WTC11 (cell line): ENCODE results near the gene FILIP1L. TPM values are rescaled to one million over a fixed set of nuclear protein-coding genes. Genes with fewer than 3 reads are reported as not detected.

Experiments used
- ATAC-seq: fragments of 200-7000 bp; cut with Tn5 transposase; 2 replicates; pipeline ENCODE4 v1.10.0; 2021; ENCODE audit warnings: mild to moderate bottlenecking, moderate library complexity
- CTCF ChIA-PET: fragments of 300-600 bp; sonication (Branson Sonifier 250); formaldehyde crosslinking; loops from one replicate; lab custom pipeline; 2021; ENCODE audit warnings: antibody characterized with exemption; lab: Charles Lee
- POLR2A ChIA-PET: fragments of 350-600 bp; sonication (Branson Sonifier 250); formaldehyde crosslinking; loops from one replicate; lab custom pipeline; 2021; ENCODE audit warnings: antibody characterized with exemption; lab: Charles Lee
- DNase-seq: peaks from one replicate; pipeline ENCODE4 v3.0.0; 2021; ENCODE audit warnings: low spot score
- H3K27ac Mint-ChIP-seq: 2 replicates; pipeline ENCODE4 v1.8.0; 2021; ENCODE audit warnings: mixed read lengths
- H3K27me3 Mint-ChIP-seq: 2 replicates; pipeline ENCODE4 v1.8.0; 2021; ENCODE audit warnings: low read depth, mild to moderate bottlenecking, moderate library complexity, mixed read lengths
- H3K36me3 Mint-ChIP-seq: 2 replicates; pipeline ENCODE4 v1.8.0; 2021; ENCODE audit warnings: mixed read lengths
- H3K4me1 Mint-ChIP-seq: 2 replicates; pipeline ENCODE4 v1.8.0; 2022; ENCODE audit warnings: mixed read lengths
- H3K4me3 Mint-ChIP-seq: 2 replicates; pipeline ENCODE4 v1.8.0; 2021; ENCODE audit warnings: mild to moderate bottlenecking, moderate library complexity, mixed read lengths
- H3K9me3 Mint-ChIP-seq: 2 replicates; pipeline ENCODE4 v1.8.0; 2021; ENCODE audit warnings: mixed read lengths
- EMX1 ChIP-seq: fragments of 250-450 bp; sonication (Bioruptor Pico); IDR thresholded peaks from 2 replicates; pipeline ENCODE4 v1.8.0; 2021; ENCODE audit warnings: mild to moderate bottlenecking
- MYBL2 ChIP-seq: sonication (generic); formaldehyde crosslinking; IDR thresholded peaks from 2 replicates; pipeline ENCODE4 v1.8.1; 2023; ENCODE audit warnings: mild to moderate bottlenecking, moderate library complexity, missing genetic modification reagents
- NR2C2 ChIP-seq: sonication (generic); formaldehyde crosslinking; IDR thresholded peaks from 2 replicates; pipeline ENCODE4 v1.8.0; 2022; ENCODE audit warnings: mild to moderate bottlenecking, missing genetic modification reagents
- OVOL2 ChIP-seq: fragments of 250-450 bp; sonication (Bioruptor Pico); IDR thresholded peaks from 2 replicates; pipeline ENCODE4 v1.9.0; 2021; ENCODE audit warnings: mild to moderate bottlenecking, borderline replicate concordance
- SP1 ChIP-seq: sonication (generic); formaldehyde crosslinking; conservative IDR thresholded peaks from 2 replicates; pipeline ENCODE4 v1.8.1; 2022; ENCODE audit warnings: missing genetic modification reagents
- ZNF219 ChIP-seq: sonication (generic); formaldehyde crosslinking; IDR thresholded peaks from 2 replicates; pipeline ENCODE4 v1.8.0; 2023; ENCODE audit warnings: missing genetic modification reagents, mild to moderate bottlenecking, borderline replicate concordance
- ZNF263 ChIP-seq: sonication (generic); formaldehyde crosslinking; IDR thresholded peaks from 2 replicates; pipeline ENCODE4 v1.8.1; 2022; ENCODE audit warnings: low read depth, mild to moderate bottlenecking, moderate library complexity, missing genetic modification reagents
- ZNF416 ChIP-seq: fragments of 250-450 bp; sonication (Bioruptor Pico); IDR thresholded peaks from 2 replicates; pipeline ENCODE4 v1.9.0; 2021; ENCODE audit warnings: mild to moderate bottlenecking, inconsistent platforms
- ZNF423 ChIP-seq: fragments of 250-450 bp; sonication (Bioruptor Pico); IDR thresholded peaks from 2 replicates; pipeline ENCODE4 v2.1.2; 2022; ENCODE audit warnings: mild to moderate bottlenecking, moderate library complexity
- total RNA-seq: library from RNA; stranded (reverse); gene quantifications from 3 replicates; pipeline ENCODE4 v1.2.3, GENCODE V29; 2021
- TF ChIP-seq, protein P1 (sequence below): fragments of 200-600 bp; IDR thresholded peaks from 2 replicates; pipeline ENCODE4 v1.8.0; 2022; ENCODE audit warnings: antibody characterized with exemption
- TF ChIP-seq, protein P2 (sequence below): sonication (generic); formaldehyde crosslinking; IDR thresholded peaks from 2 replicates; pipeline ENCODE4 v1.8.1; 2023; ENCODE audit warnings: mild to moderate bottlenecking, missing genetic modification reagents, moderate library complexity
- TF ChIP-seq, protein P3 (sequence below): sonication (generic); formaldehyde crosslinking; IDR thresholded peaks from 2 replicates; pipeline ENCODE4 v1.8.0; 2022; ENCODE audit warnings: missing genetic modification reagents
- TF ChIP-seq, protein P4 (sequence below): fragments of 250-450 bp; sonication (Bioruptor Pico); IDR thresholded peaks from 2 replicates; pipeline ENCODE4 v1.9.0; 2021; ENCODE audit warnings: mild to moderate bottlenecking
- TF ChIP-seq, protein P5 (sequence below): sonication (generic); formaldehyde crosslinking; conservative IDR thresholded peaks from 2 replicates; pipeline ENCODE4 v1.8.1; 2022; ENCODE audit warnings: mild to moderate bottlenecking, missing genetic modification reagents
- TF ChIP-seq, protein P6 (sequence below): sonication (generic); formaldehyde crosslinking; IDR thresholded peaks from 2 replicates; pipeline ENCODE4 v1.8.0; 2023; ENCODE audit warnings: mild to moderate bottlenecking, missing genetic modification reagents

The FILIP1L gene
- total RNA-seq, 1 experiment from 2014 or later = 0.17 TPM

DNA sequence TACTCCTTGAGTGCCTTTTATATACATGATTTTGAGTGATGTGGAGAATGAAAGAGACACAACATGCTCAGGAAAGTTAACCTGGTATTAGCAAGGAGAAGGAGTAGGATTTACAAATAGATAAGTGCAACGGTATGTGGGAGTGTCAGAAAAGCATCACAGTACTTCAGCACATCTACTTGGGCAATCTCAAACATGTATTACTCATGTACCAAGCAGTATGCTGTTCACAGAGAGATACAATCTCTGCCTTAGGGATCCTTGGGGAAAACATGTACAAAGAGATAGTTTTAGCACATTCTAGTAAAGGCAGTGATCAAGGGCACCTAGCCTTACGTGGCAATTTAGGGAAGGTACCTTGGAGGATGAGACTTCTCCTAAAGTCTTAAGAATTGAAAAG, 146.5 kb downstream of the FILIP1L start:
- Mint-ChIP-seq H3K36me3 (no peaks in the 10 kb centered on the region), H3K27me3 (no peaks in the 10 kb centered on the region), H3K4me1 (no peaks in the 10 kb centered on the region), H3K4me3 (no peak overlapping the region), H3K27ac (no peak overlapping the region), H3K9me3 (no peaks in the 10 kb centered on the region)
- ChIA-PET POLR2A (no interaction called here), CTCF (interaction anchor here (0.9 kb wide), 1 partner anchor 39 kb away, joined by 3 read pairs; no protein-coding TSS in a partner anchor)
- ATAC-seq (no peak), DNase-seq (no peak)
- TF ChIP-seq, protein P1, sequence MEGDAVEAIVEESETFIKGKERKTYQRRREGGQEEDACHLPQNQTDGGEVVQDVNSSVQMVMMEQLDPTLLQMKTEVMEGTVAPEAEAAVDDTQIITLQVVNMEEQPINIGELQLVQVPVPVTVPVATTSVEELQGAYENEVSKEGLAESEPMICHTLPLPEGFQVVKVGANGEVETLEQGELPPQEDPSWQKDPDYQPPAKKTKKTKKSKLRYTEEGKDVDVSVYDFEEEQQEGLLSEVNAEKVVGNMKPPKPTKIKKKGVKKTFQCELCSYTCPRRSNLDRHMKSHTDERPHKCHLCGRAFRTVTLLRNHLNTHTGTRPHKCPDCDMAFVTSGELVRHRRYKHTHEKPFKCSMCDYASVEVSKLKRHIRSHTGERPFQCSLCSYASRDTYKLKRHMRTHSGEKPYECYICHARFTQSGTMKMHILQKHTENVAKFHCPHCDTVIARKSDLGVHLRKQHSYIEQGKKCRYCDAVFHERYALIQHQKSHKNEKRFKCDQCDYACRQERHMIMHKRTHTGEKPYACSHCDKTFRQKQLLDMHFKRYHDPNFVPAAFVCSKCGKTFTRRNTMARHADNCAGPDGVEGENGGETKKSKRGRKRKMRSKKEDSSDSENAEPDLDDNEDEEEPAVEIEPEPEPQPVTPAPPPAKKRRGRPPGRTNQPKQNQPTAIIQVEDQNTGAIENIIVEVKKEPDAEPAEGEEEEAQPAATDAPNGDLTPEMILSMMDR = no peak
- TF ChIP-seq ZNF219 (CRISPR knock-in tag) (no peak), ZNF416 (CRISPR knock-in tag) (no peak), ZNF263 (CRISPR knock-in tag) (no peak)
- TF ChIP-seq, protein P2, sequence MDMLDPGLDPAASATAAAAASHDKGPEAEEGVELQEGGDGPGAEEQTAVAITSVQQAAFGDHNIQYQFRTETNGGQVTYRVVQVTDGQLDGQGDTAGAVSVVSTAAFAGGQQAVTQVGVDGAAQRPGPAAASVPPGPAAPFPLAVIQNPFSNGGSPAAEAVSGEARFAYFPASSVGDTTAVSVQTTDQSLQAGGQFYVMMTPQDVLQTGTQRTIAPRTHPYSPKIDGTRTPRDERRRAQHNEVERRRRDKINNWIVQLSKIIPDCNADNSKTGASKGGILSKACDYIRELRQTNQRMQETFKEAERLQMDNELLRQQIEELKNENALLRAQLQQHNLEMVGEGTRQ (CRISPR knock-in tag) = no peak

DNA sequence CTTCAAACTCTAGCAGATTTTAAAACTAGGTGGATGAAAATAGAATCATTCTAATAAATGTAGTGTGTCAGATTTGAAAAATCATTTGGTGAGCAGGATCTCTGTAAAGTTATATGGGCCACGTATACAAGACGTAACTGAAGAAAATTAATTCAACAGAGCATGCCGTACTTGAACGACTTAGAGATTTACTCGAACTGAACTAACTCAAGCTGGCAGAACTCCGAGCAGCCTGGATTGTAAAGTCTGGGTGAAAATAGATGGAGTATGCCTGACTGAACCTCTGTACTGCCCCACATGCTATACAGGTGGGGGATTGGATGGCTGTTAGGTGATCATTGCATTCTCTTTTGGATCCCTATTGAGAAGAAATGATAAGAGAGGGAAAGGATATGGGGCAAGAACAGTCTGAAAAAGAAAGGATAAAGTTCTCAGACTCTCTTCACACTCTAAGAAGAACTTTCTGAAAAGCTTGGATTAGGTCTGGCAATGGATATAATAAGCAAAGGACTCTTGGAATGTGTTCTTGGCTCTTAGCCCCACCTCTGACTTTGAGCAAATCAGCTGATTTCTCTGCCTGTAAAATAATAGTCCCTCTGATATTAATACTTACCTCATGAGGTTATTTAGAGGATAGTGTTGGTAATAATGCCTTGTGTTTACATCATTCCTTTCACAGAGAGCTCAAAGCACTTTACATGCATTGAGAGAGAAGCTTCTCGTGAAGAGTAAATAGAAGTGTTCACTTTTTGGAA, 147.5 kb downstream of the FILIP1L start:
- POLR2A ChIA-PET = no interaction called here
- TF ChIP-seq, protein P3, sequence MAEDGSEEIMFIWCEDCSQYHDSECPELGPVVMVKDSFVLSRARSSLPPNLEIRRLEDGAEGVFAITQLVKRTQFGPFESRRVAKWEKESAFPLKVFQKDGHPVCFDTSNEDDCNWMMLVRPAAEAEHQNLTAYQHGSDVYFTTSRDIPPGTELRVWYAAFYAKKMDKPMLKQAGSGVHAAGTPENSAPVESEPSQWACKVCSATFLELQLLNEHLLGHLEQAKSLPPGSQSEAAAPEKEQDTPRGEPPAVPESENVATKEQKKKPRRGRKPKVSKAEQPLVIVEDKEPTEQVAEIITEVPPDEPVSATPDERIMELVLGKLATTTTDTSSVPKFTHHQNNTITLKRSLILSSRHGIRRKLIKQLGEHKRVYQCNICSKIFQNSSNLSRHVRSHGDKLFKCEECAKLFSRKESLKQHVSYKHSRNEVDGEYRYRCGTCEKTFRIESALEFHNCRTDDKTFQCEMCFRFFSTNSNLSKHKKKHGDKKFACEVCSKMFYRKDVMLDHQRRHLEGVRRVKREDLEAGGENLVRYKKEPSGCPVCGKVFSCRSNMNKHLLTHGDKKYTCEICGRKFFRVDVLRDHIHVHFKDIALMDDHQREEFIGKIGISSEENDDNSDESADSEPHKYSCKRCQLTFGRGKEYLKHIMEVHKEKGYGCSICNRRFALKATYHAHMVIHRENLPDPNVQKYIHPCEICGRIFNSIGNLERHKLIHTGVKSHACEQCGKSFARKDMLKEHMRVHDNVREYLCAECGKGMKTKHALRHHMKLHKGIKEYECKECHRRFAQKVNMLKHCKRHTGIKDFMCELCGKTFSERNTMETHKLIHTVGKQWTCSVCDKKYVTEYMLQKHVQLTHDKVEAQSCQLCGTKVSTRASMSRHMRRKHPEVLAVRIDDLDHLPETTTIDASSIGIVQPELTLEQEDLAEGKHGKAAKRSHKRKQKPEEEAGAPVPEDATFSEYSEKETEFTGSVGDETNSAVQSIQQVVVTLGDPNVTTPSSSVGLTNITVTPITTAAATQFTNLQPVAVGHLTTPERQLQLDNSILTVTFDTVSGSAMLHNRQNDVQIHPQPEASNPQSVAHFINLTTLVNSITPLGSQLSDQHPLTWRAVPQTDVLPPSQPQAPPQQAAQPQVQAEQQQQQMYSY (CRISPR knock-in tag) = no peak
- TF ChIP-seq NR2C2 (CRISPR knock-in tag) (no peak), OVOL2 (CRISPR knock-in tag) (no peak), MYBL2 (no peak), SP1 (CRISPR knock-in tag) (no peak), ZNF423 (CRISPR knock-in tag) (no peak), EMX1 (no peak)
- TF ChIP-seq, protein P4, sequence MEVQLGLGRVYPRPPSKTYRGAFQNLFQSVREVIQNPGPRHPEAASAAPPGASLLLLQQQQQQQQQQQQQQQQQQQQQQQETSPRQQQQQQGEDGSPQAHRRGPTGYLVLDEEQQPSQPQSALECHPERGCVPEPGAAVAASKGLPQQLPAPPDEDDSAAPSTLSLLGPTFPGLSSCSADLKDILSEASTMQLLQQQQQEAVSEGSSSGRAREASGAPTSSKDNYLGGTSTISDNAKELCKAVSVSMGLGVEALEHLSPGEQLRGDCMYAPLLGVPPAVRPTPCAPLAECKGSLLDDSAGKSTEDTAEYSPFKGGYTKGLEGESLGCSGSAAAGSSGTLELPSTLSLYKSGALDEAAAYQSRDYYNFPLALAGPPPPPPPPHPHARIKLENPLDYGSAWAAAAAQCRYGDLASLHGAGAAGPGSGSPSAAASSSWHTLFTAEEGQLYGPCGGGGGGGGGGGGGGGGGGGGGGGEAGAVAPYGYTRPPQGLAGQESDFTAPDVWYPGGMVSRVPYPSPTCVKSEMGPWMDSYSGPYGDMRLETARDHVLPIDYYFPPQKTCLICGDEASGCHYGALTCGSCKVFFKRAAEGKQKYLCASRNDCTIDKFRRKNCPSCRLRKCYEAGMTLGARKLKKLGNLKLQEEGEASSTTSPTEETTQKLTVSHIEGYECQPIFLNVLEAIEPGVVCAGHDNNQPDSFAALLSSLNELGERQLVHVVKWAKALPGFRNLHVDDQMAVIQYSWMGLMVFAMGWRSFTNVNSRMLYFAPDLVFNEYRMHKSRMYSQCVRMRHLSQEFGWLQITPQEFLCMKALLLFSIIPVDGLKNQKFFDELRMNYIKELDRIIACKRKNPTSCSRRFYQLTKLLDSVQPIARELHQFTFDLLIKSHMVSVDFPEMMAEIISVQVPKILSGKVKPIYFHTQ (CRISPR knock-in tag) = no peak
- TF ChIP-seq, protein P5, sequence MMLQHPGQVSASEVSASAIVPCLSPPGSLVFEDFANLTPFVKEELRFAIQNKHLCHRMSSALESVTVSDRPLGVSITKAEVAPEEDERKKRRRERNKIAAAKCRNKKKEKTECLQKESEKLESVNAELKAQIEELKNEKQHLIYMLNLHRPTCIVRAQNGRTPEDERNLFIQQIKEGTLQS (CRISPR knock-in tag) = no peak
- TF ChIP-seq, protein P6, sequence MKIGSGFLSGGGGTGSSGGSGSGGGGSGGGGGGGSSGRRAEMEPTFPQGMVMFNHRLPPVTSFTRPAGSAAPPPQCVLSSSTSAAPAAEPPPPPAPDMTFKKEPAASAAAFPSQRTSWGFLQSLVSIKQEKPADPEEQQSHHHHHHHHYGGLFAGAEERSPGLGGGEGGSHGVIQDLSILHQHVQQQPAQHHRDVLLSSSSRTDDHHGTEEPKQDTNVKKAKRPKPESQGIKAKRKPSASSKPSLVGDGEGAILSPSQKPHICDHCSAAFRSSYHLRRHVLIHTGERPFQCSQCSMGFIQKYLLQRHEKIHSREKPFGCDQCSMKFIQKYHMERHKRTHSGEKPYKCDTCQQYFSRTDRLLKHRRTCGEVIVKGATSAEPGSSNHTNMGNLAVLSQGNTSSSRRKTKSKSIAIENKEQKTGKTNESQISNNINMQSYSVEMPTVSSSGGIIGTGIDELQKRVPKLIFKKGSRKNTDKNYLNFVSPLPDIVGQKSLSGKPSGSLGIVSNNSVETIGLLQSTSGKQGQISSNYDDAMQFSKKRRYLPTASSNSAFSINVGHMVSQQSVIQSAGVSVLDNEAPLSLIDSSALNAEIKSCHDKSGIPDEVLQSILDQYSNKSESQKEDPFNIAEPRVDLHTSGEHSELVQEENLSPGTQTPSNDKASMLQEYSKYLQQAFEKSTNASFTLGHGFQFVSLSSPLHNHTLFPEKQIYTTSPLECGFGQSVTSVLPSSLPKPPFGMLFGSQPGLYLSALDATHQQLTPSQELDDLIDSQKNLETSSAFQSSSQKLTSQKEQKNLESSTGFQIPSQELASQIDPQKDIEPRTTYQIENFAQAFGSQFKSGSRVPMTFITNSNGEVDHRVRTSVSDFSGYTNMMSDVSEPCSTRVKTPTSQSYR (CRISPR knock-in tag) = no peak
- TF ChIP-seq, all 79 proteins: peak for 0
- CTCF ChIA-PET = interaction anchor here (0.9 kb wide), 1 partner anchor 40 kb away, joined by 3 read pairs; no protein-coding TSS in a partner anchor
- no peaks in the 10 kb centered on the region for H3K27me3 Mint-ChIP-seq
- H3K27ac Mint-ChIP-seq = no peak overlapping the region
- no peak overlapping the region for H3K4me3 Mint-ChIP-seq
- H3K4me1 Mint-ChIP-seq = no peaks in the 10 kb centered on the region
- ATAC-seq (no peak), DNase-seq (no peak)
- H3K36me3 Mint-ChIP-seq = no peaks in the 10 kb centered on the region
- H3K9me3 Mint-ChIP-seq = no peaks in the 10 kb centered on the region
